ENCODE results near the gene CDK16.
A peak's percentile ranks its signal among the peaks of the same experiment; 100 is the strongest.

The CDK16 gene

GRCh38 chrX:47223476-47224250 is 5.2 kb downstream of the CDK16 start:
- DNase-seq (ENCODE audit: insufficient read length, low spot score) (no peak), FAIRE-seq (no peak)
- TF ChIP-seq POLR2A (IDR thresholded peaks at IDR 0.05; ENCODE audit: low read depth, low read length), result no peak

- no peak for FAIRE-seq
- no peak for TF ChIP-seq POLR2A (IDR thresholded peaks at IDR 0.05; ENCODE audit: low read depth, low read length)
- no peak for DNase-seq (ENCODE audit: insufficient read length, low spot score)
These were observed 5.9 kb downstream of the CDK16 start for GRCh38 chrX:47224266-47224895.

- DNase-seq (ENCODE audit: insufficient read length, low spot score), result no peak
- no peak for FAIRE-seq
These were observed 6.4 kb downstream of the CDK16 start for GRCh38 chrX:47224896-47225290.

GRCh38 chrX:47226071-47226470 is 7.6 kb downstream of the CDK16 start:
- no peak for TF ChIP-seq POLR2A (IDR thresholded peaks at IDR 0.05; ENCODE audit: low read depth, low read length)
- FAIRE-seq, result no peak

More at GRCh38 chrX:47224896-47225290, 6.4 kb downstream of the CDK16 start:
- TF ChIP-seq POLR2A (IDR thresholded peaks at IDR 0.05; ENCODE audit: low read depth, low read length), result no peak

GRCh38 chrX:47226531-47227333 is 8.3 kb downstream of the CDK16 start:
- no peak for DNase-seq (ENCODE audit: insufficient read length, low spot score)
- TF ChIP-seq POLR2A (IDR thresholded peaks at IDR 0.05; ENCODE audit: low read depth, low read length), result no peak
- no peak for FAIRE-seq

More at GRCh38 chrX:47226071-47226470, 7.6 kb downstream of the CDK16 start:
- DNase-seq (ENCODE audit: insufficient read length, low spot score), result no peak

- no peak for TF ChIP-seq POLR2A (IDR thresholded peaks at IDR 0.05; ENCODE audit: low read depth, low read length)
- FAIRE-seq (no peak), DNase-seq (ENCODE audit: insufficient read length, low spot score) (no peak)
These were observed 8.8 kb downstream of the CDK16 start for GRCh38 chrX:47227334-47227583.

GRCh38 chrX:47228550-47229270 is 10.2 kb downstream of the CDK16 start:
- TF ChIP-seq POLR2A (IDR thresholded peaks at IDR 0.05; ENCODE audit: low read depth, low read length), result no peak
- FAIRE-seq (no peak), DNase-seq (ENCODE audit: insufficient read length, low spot score) (no peak)

- no peak for FAIRE-seq
- no peak for DNase-seq (ENCODE audit: insufficient read length, low spot score)
- TF ChIP-seq POLR2A (IDR thresholded peaks at IDR 0.05; ENCODE audit: low read depth, low read length), result no peak
These were observed 10.9 kb downstream of the CDK16 start for GRCh38 chrX:47229427-47229826.

- TF ChIP-seq POLR2A (IDR thresholded peaks at IDR 0.05; ENCODE audit: low read depth, low read length), result no peak
- no peak for FAIRE-seq
These were observed 11.8 kb downstream of the CDK16 start for GRCh38 chrX:47230136-47230868.

GRCh38 chrX:47231167-47231566 is 12.7 kb downstream of the CDK16 start:
- DNase-seq (ENCODE audit: insufficient read length, low spot score) (no peak), FAIRE-seq (no peak)
- no peak for TF ChIP-seq POLR2A (IDR thresholded peaks at IDR 0.05; ENCODE audit: low read depth, low read length)

More at GRCh38 chrX:47230136-47230868, 11.8 kb downstream of the CDK16 start:
- DNase-seq (ENCODE audit: insufficient read length, low spot score), result no peak

- TF ChIP-seq POLR2A (IDR thresholded peaks at IDR 0.05; ENCODE audit: low read depth, low read length), result no peak
- DNase-seq (ENCODE audit: insufficient read length, low spot score) (no peak), FAIRE-seq (no peak)
These were observed 13.8 kb downstream of the CDK16 start for GRCh38 chrX:47232197-47232802.

GRCh38 chrX:47232803-47233332 is 14.4 kb downstream of the CDK16 start, which contains the start of gene USP11:
TSS of gene USP11 (plus strand) at chrX:47233009. CDS start at chrX:47233044, 35 bp downstream.
- DNase-seq (ENCODE audit: insufficient read length, low spot score), result no peak
- no peak for FAIRE-seq
- TF ChIP-seq POLR2A (IDR thresholded peaks at IDR 0.05; ENCODE audit: low read depth, low read length), result peak; percentile 75

All from H54 (cell line).